GM23338 (cell line): ENCODE data around the gene MFSD2A. TPM values are rescaled to one million over a fixed set of nuclear protein-coding genes. Genes with fewer than 3 reads are reported as not detected.

ENCODE experiments used
- ATAC-seq: fragments of 200-7000 bp; cut with Tn5 transposase; 3 replicates; pipeline ENCODE4 v1.9.1; 2020
- DNase-seq: peaks from one replicate; pipeline ENCODE4 v3.0.0-alpha.2; 2015; ENCODE audit warnings: low spot score
- H2AFZ ChIP-seq: fragments of 200-600 bp; sonication (generic); 2 replicates; pipeline ENCODE4 v1.8.0; 2016; ENCODE audit warnings: antibody characterized with exemption, mild to moderate bottlenecking, moderate library complexity
- H3F3A ChIP-seq: fragments of 200-600 bp; sonication (generic); replicated peaks from 2 replicates; pipeline ENCODE4 v1.8.0; 2017; ENCODE audit warnings: antibody characterized with exemption, mixed run types, low read depth
- H3K27ac ChIP-seq: fragments of 200-600 bp; sonication (generic); 2 replicates; pipeline ENCODE4 v1.6.1; 2016; ENCODE audit warnings: low read depth
- H3K27me3 ChIP-seq: fragments of 200-600 bp; sonication (generic); 2 replicates; pipeline ENCODE4 v1.8.0; 2016; ENCODE audit warnings: mild to moderate bottlenecking, mixed run types, moderate library complexity; ENCODE audit not compliant: insufficient read depth
- H3K36me3 ChIP-seq: fragments of 200-600 bp; sonication (generic); 2 replicates; pipeline ENCODE4 v1.8.0; 2016; ENCODE audit warnings: mild to moderate bottlenecking; ENCODE audit not compliant: insufficient read depth
- H3K4me1 ChIP-seq: fragments of 200-600 bp; sonication (generic); 2 replicates; pipeline ENCODE4 v1.8.0; 2016; ENCODE audit warnings: mild to moderate bottlenecking, moderate library complexity; ENCODE audit not compliant: insufficient read depth
- H3K4me2 ChIP-seq: fragments of 200-600 bp; sonication (generic); 2 replicates; pipeline ENCODE4 v1.7.1; 2017; ENCODE audit warnings: mixed run types
- H3K4me3 ChIP-seq: fragments of 200-600 bp; sonication (generic); 2 replicates; pipeline ENCODE4 v1.6.1; 2016; ENCODE audit warnings: mixed run types
- H3K79me2 ChIP-seq: fragments of 200-600 bp; sonication (generic); replicated peaks from 2 replicates; pipeline ENCODE4 v1.8.0; 2017; ENCODE audit warnings: mild to moderate bottlenecking; ENCODE audit not compliant: insufficient read depth
- H3K9me2 ChIP-seq: fragments of 200-600 bp; sonication (generic); 2 replicates; pipeline ENCODE4 v1.8.0; 2017; ENCODE audit not compliant: insufficient read depth
- H4K20me1 ChIP-seq: fragments of 200-600 bp; sonication (generic); replicated peaks from 2 replicates; pipeline ENCODE4 v1.8.0; 2017; ENCODE audit warnings: mild to moderate bottlenecking; ENCODE audit not compliant: insufficient read depth
- H3K27ac Mint-ChIP-seq: 2 replicates; pipeline ENCODE4 v1.8.0; 2020; ENCODE audit warnings: inconsistent platforms, mild to moderate bottlenecking, moderate library complexity, mixed read lengths
- H3K27me3 Mint-ChIP-seq: 3 replicates; pipeline ENCODE4 v1.8.0; 2022; ENCODE audit warnings: low read depth, mild to moderate bottlenecking, moderate library complexity, mixed read lengths, inconsistent platforms; ENCODE audit not compliant: insufficient read depth, poor library complexity
- H3K36me3 Mint-ChIP-seq: 3 replicates; pipeline ENCODE4 v1.8.0; 2021; ENCODE audit warnings: low read depth, mild to moderate bottlenecking, inconsistent platforms, moderate library complexity, mixed read lengths
- H3K4me1 Mint-ChIP-seq: 3 replicates; pipeline ENCODE4 v1.8.0; 2020; ENCODE audit warnings: mild to moderate bottlenecking, inconsistent platforms, mixed read lengths
- H3K4me3 Mint-ChIP-seq: 3 replicates; pipeline ENCODE4 v1.8.0; 2021; ENCODE audit warnings: moderate library complexity, mild to moderate bottlenecking, inconsistent platforms, mixed read lengths
- H3K9me3 Mint-ChIP-seq: 3 replicates; pipeline ENCODE4 v1.8.0; 2020; ENCODE audit warnings: moderate library complexity, mild to moderate bottlenecking, inconsistent platforms, mixed read lengths
- CREB1 ChIP-seq: fragments of 250-450 bp; sonication (Bioruptor Pico); IDR thresholded peaks from 2 replicates; pipeline ENCODE4 v1.5.0; 2020; ENCODE audit warnings: low read depth, mild to moderate bottlenecking, moderate library complexity
- CTCF ChIP-seq, 2 experiments: fragments of 200-600 bp in 1 of 2; sonication (generic) in 1 of 2; conservative IDR thresholded peaks; 2 replicates each; pipeline versions ENCODE4 v1.5.1 to v1.6.1; 2016 to 2017; ENCODE audit warnings: antibody characterized with exemption in 2 of 2, low read depth in 2 of 2, mild to moderate bottlenecking in 2 of 2, moderate library complexity in 1 of 2
- ETS1 ChIP-seq: IDR thresholded peaks from 2 replicates; pipeline ENCODE4 v1.6.1; 2016; ENCODE audit warnings: antibody characterized with exemption
- EZH2 ChIP-seq: fragments of 200-600 bp; sonication (generic); IDR thresholded peaks from one replicate; pipeline ENCODE4 v1.8.0; 2017; ENCODE audit warnings: antibody characterized with exemption, mild to moderate bottlenecking, low read depth; ENCODE audit not compliant: unreplicated experiment
- EZH2phosphoT487 ChIP-seq: fragments of 200-600 bp; sonication (generic); IDR thresholded peaks from one replicate; pipeline ENCODE4 v1.8.1; 2018; ENCODE audit warnings: antibody characterized with exemption; ENCODE audit not compliant: unreplicated experiment
- JUNB ChIP-seq: IDR thresholded peaks from one replicate; pipeline ENCODE4 v1.6.1; 2016; ENCODE audit warnings: antibody characterized with exemption; ENCODE audit not compliant: unreplicated experiment
- NANOG ChIP-seq: IDR thresholded peaks from 2 replicates; pipeline ENCODE4 v1.6.1; 2016; ENCODE audit warnings: antibody characterized with exemption, borderline replicate concordance
- POLR2AphosphoS5 ChIP-seq: IDR thresholded peaks from 2 replicates; pipeline ENCODE4 v1.6.1; 2016; ENCODE audit warnings: antibody characterized with exemption, low read depth
- REST ChIP-seq: IDR thresholded peaks from one replicate; pipeline ENCODE4 v1.6.1; 2018; ENCODE audit warnings: antibody characterized with exemption; ENCODE audit not compliant: unreplicated experiment
- STAT1 ChIP-seq: IDR thresholded peaks from one replicate; pipeline ENCODE4 v1.6.1; 2016; ENCODE audit warnings: antibody characterized with exemption; ENCODE audit not compliant: unreplicated experiment
- ZNF114 ChIP-seq: fragments of 250-450 bp; sonication (Bioruptor Pico); IDR thresholded peaks from 2 replicates; pipeline ENCODE4 v1.5.0; 2020; ENCODE audit warnings: mild to moderate bottlenecking, moderate library complexity
- ZNF331 ChIP-seq: fragments of 250-450 bp; sonication (Bioruptor Pico); IDR thresholded peaks from 2 replicates; pipeline ENCODE4 v1.5.0; 2020; ENCODE audit warnings: low read depth, mild to moderate bottlenecking, moderate library complexity
- ZNF462 ChIP-seq: fragments of 250-450 bp; sonication (Bioruptor Pico); IDR thresholded peaks from 2 replicates; pipeline ENCODE4 v1.5.0; 2020; ENCODE audit warnings: mild to moderate bottlenecking, moderate library complexity
- polyA plus RNA-seq: library from polyadenylated mRNA; unstranded; fragments of >200 nt; fragmentation: Nextera tagmentation; extraction: Ambion mirVana; gene quantifications from 2 replicates; pipeline ENCODE4 v1.2.1, GENCODE V29; 2016
- total RNA-seq: library from RNA; depleted of rRNA; stranded (reverse); fragments of >200 nt; shearing (Covaris generic); gene quantifications from 2 replicates; pipeline ENCODE4 v1.2.3, GENCODE V29; 2014

Gene MFSD2A
- total and polyA plus RNA-seq, 2 experiments from 2014 or later = 16.1 to 23.9 TPM

GRCh38 chr1:39947260-39947659, 7.7 kb upstream of the MFSD2A start (continued):
- TF ChIP-seq ZNF462 (CRISPR knock-in tag) (no peak), STAT1 (no peak)

- peaks cover 16% of the 10 kb centered on the region for H3K4me1 Mint-ChIP-seq
- TF ChIP-seq ETS1 (no peak), STAT1 (no peak), CTCF (conservative IDR thresholded peaks at IDR 0.05; ENCODE audit: low read depth in 2 of 2) (no peak; a peak in 1 of 4 replicates), ZNF331 (CRISPR knock-in tag) (no peak), POLR2AphosphoS5 (no peak), CREB1 (CRISPR knock-in tag) (no peak), EZH2phosphoT487 (no peak), JUNB (no peak), EZH2 (no peak), NANOG (no peak), REST (no peak), ZNF114 (CRISPR knock-in tag) (no peak)
Measured at GRCh38 chr1:39949891-39950290, 5.1 kb upstream of the MFSD2A start.

More at GRCh38 chr1:39949891-39950290, 5.1 kb upstream of the MFSD2A start:
- DNase-seq = no peak
- no peak overlapping the region for H3K4me3 Mint-ChIP-seq
- Histone ChIP-seq H3F3A (no peaks in the 10 kb centered on the region), H3K79me2 (no peaks in the 10 kb centered on the region), H3K4me1 (peaks cover 20% of the 10 kb centered on the region), H3K27ac (no peak overlapping the region), H2AFZ (peak overlapping the region; percentile 34; the same call in 1 of the 2 replicates), H3K36me3 (no peaks in the 10 kb centered on the region), H3K4me2 (peak overlapping the region; percentile 53), H3K27me3 (peaks cover 15% of the 10 kb centered on the region), H3K9me2 (no peaks in the 10 kb centered on the region), H3K4me3 (peak overlapping the region; percentile 2; the same call in 1 of the 2 replicates), H4K20me1 (no peaks in the 10 kb centered on the region)
- H3K27ac Mint-ChIP-seq = no peak overlapping the region
- peaks cover 4% of the 10 kb centered on the region; the same call in 1 of the 3 replicates for H3K9me3 Mint-ChIP-seq
- ATAC-seq = no peak
- H3K36me3 Mint-ChIP-seq = no peaks in the 10 kb centered on the region; the same call in 2 of the 3 replicates
- peaks cover 11% of the 10 kb centered on the region for H3K27me3 Mint-ChIP-seq
